Measurements from ENCODE around the gene GNG7.
"Not testable (repeated sequence)": the region's sequence is repeated elsewhere in the genome, so short reads cannot be mapped to it uniquely, and the experiment has no call there.

The GNG7 gene

DNA sequence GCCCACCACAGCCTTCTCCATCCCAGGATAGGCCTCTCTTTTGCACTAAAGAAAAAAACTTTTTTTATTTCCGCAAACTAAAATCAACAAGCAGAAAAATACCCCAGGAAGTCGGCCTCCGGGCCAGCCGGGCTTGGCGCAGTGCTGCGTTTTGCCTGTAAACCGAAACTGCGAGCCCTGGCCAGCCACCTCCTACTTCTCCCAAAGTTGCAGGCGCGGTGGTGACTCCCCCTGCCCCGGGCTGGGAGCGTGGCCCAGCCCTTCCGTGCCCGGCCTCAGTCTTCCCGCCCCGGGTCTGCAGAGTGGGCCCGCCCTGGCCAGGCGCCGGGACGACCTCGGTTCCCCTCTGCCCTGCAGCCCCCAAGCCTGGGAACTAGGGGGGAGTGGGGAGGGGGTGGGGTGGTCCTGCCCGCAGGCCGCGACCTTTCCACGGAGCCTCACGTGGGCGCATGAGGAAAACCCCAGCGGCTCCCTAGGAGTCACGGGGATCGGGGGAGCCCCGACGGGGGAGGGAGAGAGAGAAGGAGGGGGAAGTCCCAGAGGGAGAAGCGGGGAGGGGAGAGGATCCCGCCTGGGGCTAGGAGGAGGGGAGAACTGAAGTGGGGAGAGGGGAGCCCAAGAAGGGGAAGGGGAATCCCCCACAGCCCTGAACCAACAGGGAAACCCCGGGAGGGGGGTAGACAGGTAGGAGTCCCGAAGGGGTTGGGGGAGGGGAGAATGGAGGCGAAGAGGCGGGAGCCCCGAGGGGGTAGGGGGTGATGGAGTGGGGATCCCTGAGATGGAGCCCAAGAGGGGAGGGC, 223.5 kb downstream of the GNG7 start:
- DNase-seq = peak; percentile 55 to 64

DNA sequence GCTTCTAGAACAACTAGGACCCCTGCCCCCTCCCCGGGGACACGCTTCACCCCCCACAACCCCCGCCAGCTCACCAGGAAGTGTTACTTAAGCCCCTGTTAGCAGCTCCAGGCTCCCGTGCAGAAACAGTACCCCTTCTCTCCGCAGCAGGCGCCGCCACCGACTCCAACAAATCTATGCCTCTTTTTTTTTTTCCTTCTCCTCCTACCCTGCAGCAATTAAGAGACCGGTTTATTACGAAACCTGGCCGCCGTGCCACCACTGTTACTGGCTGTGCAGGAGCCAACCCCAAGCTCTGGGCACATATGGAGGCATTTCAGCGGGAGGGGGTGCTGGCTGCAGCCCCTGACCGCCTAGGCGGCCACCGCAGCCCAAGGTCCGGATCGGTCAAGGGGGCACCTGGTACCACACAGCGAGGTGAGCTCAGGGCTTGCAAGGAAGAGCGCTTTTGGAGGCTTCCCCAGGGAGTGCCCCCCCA, 224.2 kb downstream of the GNG7 start:
- DNase-seq = peak; percentile 38 to 42

GRCh38 chr19:2477732-2478191, 224.7 kb downstream of the GNG7 start:
- DNase-seq = peak in 1 of 2 experiments; percentile 10

DNA sequence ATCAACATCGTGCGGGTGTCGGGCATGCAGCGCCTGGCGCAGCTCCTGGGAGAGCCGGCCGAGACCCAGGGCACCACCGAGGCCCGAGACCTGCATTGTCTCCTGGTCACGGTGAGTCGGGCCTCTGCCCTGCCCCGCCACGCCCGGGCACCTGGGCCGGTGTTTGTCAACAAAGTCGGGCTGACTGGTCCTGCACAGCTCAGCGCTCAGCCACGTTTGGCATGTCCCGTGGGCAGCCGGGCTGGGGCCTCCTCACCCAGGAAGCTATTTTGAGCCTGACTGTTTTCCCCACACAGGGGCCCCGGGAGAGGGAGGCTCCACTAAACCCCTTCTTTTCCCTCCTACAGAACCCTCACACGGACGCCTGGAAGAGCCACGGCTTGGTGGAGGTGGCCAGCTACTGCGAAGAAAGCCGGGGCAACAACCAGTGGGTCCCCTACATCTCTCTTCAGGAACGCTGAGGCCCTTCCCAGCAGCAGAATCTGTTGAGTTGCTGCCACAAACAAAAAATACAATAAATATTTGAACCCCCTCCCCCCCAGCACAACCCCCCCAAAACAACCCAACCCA, 225.3 kb downstream of the GNG7 start:
- DNase-seq = peak in 1 of 2 experiments; percentile 18

- peak; percentile 65 to 68 for DNase-seq
Observed at GRCh38 chr19:2476451-2477140, 225.9 kb downstream of the GNG7 start.

GRCh38 chr19:2475702-2476450, 226.6 kb downstream of the GNG7 start, which contains the start of gene GADD45B:
Gene GADD45B (plus strand): TSS chr19:2476127. CDS start chr19:2476359, 232 bp downstream.
- DNase-seq = peak; percentile 97 to 98

- DNase-seq = peak; percentile 54 to 59
Observed at GRCh38 chr19:2475018-2475701, 227.3 kb downstream of the GNG7 start.

GRCh38 chr19:2474232-2475017, 228.1 kb downstream of the GNG7 start:
- DNase-seq = peak; percentile 85 to 90

DNA sequence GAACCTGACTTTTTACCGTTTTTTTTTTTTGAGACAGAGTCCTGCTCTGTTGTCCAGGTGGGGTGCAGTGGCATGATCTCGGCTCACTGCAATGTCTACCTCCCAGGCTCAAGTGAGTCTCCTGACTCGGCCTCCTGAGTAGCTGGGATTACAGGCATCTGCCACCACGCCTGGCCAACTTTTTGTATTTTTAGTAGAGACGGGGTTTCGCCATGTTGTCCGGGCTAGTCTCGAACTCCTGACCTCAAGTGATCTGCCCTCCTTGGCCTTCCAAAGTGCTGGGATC, 232.6 kb downstream of the GNG7 start:
- DNase-seq = not testable (repeated sequence)

DNA sequence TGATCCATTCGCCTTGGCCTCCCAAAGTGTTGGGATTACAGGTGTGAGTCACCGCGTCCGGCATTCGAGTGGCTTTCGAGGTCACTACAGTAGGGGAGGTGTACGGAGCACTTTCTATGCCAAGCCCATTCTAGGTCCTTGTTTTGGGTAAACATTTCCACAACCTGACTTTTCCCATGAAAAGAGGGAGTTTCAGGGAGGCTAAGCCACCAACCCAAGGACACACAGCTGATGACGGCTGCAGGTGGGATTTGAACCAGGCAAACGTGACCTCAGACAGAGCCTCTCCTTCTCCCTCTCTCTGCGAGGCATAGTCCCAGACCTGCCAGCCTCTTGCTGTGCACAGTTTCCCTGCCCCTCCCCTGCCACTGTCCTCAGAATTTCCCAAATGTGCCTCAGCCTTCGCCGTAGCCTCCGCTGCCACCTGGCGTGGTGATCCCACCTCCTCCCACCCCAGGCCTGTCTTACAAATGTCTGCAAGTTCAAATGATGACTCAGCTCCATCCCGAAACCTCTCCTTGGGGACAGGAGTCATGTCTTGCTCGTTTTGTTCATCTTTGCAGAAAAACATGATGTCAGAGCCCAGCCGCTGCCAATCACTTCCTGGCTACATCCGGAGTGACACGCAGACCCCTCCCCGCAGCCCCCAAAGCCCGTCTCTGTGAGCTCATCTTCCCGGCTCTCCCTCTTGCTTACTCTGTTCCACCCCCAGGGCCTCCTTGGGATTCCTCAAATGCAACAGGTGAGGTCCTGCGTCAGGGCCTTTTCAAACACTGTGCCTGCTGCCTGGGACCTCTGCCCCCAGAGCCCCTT, 233.2 kb downstream of the GNG7 start:
- DNase-seq = no peak

DNA sequence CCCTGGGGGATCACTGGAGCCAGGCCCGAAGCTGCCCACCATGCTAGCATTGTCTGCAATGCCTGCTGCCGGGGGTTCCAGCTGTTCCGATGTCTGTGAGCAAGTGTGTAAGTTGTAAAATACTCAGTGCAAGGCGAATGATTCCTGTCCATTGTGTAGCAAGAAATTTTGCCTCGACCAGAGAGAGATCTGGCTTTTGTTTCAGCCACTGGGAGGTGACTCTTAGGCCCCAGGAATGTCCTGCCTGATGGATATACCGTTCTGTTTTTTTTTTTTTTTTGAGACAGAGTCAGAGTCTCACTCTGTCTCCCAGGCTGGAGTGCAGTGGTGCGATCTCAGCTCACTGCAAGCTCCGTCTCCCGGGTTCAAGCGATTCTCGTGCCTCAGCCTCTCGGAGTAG, 233.9 kb downstream of the GNG7 start:
- no peak for DNase-seq

- DNase-seq = no peak
Observed at GRCh38 chr19:2464389-2464788, 238.1 kb downstream of the GNG7 start.

DNA sequence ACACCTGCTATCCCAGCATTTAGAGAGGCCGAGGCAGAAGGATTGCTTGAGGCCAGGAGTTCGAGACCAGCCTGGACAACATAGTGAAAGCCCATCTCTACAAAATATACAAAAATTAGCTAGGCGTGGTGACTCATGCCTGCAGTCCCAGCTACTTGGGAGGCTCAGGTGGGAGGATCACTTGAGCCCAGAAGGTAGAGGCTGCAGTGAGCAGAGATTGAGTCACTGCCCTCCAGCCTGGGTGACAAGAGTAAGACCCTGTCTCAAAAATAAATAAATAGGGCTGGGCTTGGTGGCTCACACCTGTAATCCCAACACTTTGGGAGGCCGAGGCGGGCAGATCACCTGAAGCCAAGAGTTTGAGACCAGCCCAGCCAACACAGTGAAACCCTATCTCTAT, 238.8 kb downstream of the GNG7 start:
- DNase-seq = not testable (repeated sequence)

DNA sequence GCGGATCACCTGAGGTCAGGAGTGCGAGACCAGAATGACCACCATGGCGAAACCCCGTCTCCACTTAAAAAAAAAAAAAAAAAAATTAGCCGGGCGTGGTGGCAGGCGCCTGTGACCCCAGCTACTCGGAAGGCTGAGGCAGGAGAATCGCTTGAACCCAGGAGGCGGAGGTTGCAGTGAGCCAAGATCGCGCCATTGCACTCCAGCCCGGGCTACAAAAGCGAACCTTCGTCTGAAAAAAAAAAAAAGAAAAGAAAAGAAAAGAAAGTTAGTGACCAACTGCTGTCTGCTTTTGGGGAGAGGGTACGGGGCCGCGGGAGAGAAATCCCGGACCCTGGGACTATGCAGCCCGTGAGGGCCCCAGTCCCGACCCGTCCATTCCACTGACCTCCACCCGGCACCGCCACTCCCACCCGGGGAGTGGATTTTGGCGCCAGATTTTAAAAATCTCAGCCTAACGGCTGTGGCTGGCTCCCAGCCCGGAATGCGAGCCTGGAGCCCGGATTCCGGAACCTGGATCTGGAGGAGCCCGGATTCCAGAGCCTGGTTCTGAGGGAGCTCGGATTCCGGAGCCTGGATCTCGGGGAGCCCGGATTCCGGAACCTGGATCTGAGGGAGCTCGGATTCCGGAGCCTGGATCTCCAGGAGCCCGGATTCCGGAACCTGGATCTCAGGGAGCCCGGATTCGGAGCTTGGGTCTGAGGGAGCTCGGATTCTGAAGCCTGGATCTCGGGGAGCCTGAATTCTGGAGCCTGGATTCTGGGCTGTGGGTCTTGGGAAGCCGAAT, 239.7 kb downstream of the GNG7 start:
- no peak for DNase-seq

DNA sequence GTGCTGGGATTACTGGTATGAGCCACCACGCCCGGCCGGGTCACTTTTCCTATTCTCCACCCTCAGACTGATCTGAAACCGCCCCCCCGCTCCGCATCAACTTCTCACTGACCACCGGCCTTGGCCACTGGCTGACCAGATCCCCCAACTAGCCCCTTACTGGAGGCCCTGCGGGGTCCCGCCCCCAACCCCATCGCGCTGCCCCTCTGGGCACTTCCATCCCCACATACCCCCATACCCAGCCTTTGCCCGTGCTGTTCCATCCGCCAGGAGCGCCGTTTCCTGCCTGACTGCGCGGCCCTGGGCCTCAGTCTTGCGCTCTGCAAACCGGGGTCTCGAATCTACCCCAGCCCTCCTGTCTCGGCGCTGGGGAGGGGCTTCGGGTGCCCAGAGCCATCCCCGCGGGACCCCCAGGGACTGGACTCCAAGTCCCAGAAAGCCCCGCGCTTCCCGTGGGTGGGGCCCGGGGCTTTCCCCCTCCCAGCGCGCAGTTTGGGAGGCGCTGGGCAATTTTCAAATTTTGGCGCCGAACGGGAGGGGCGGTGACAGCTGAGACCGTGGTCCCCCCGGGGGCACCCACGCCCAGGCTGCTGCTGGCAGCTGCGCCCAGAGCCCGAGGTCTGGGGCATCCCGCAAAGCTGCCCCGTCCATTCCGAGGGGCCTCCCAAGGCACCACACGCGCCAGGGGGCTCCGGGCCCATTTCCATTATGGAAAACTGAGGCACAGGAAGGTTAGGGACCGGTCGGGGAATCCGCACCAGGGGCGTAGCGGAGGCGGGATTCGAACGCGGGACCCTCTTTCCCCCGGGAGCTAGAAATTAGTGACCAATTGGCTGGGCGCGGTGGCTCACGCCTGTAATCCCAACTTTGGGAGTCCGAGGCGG, 240.5 kb downstream of the GNG7 start:
- DNase-seq = peak; percentile 48 to 57
